ENCODE data around the gene TP53RK.

Gene TP53RK

GRCh38 chr20:46648903-46649649, 40.2 kb downstream of the TP53RK start:
- Histone ChIP-seq H3K4me2 (ENCODE audit: low read depth, low read length) (no peak overlapping the region), H3K79me2 (ENCODE audit: low read length) (no peaks in the 10 kb centered on the region), H3K4me1 (ENCODE audit: low read length) (no peaks in the 10 kb centered on the region), H3K4me3 (ENCODE audit: low read length) (no peak overlapping the region), H3K36me3 (replicated peaks; ENCODE audit: insufficient read depth, low read length) (no peaks in the 10 kb centered on the region), H4K20me1 (ENCODE audit: insufficient read depth, low read length) (no peaks in the 10 kb centered on the region), H3K9ac (ENCODE audit: low read length) (no peak overlapping the region), H3K9me2 (replicated peaks; ENCODE audit: insufficient read depth, low read length) (no peaks in the 10 kb centered on the region), H3K27me3 (replicated peaks; ENCODE audit: insufficient read depth, low read length) (no peaks in the 10 kb centered on the region), H3K27ac (ENCODE audit: low read length) (no peak overlapping the region), H3K9me3 (replicated peaks; ENCODE audit: insufficient read depth, low read length) (no peaks in the 10 kb centered on the region), H3F3A (ENCODE audit: insufficient read depth, low read length) (no peaks in the 10 kb centered on the region), H2AFZ (ENCODE audit: low read length) (no peak overlapping the region)
- TF ChIP-seq CTCF (IDR thresholded peaks at IDR 0.05; ENCODE audit: low read length) (no peak), EZH2phosphoT487 (IDR thresholded peaks at IDR 0.05; ENCODE audit: low read length) (no peak), EZH2 (optimal IDR thresholded peaks at IDR 0.05; ENCODE audit: low read depth, low read length) (no peak)
- DNase-seq = no peak

GRCh38 chr20:46647469-46647868, 41.8 kb downstream of the TP53RK start:
- Histone ChIP-seq H3K4me1 (ENCODE audit: low read length) (no peaks in the 10 kb centered on the region), H3K9me2 (replicated peaks; ENCODE audit: insufficient read depth, low read length) (no peaks in the 10 kb centered on the region), H4K20me1 (ENCODE audit: insufficient read depth, low read length) (no peaks in the 10 kb centered on the region), H2AFZ (ENCODE audit: low read length) (no peak overlapping the region), H3K9ac (ENCODE audit: low read length) (no peak overlapping the region), H3K36me3 (replicated peaks; ENCODE audit: insufficient read depth, low read length) (no peaks in the 10 kb centered on the region), H3K9me3 (replicated peaks; ENCODE audit: insufficient read depth, low read length) (no peaks in the 10 kb centered on the region), H3F3A (ENCODE audit: insufficient read depth, low read length) (no peaks in the 10 kb centered on the region), H3K79me2 (ENCODE audit: low read length) (no peaks in the 10 kb centered on the region), H3K4me3 (ENCODE audit: low read length) (no peak overlapping the region), H3K27ac (ENCODE audit: low read length) (no peak overlapping the region), H3K4me2 (ENCODE audit: low read depth, low read length) (no peak overlapping the region), H3K27me3 (replicated peaks; ENCODE audit: insufficient read depth, low read length) (no peaks in the 10 kb centered on the region)
- no peak for TF ChIP-seq EZH2 (optimal IDR thresholded peaks at IDR 0.05; ENCODE audit: low read depth, low read length)
- TF ChIP-seq CTCF (IDR thresholded peaks at IDR 0.05; ENCODE audit: low read length) = no peak
- TF ChIP-seq EZH2phosphoT487 (IDR thresholded peaks at IDR 0.05; ENCODE audit: low read length) = no peak
- no peak for DNase-seq

GRCh38 chr20:46646659-46647380, 42.4 kb downstream of the TP53RK start:
- Histone ChIP-seq H3K9me2 (replicated peaks; ENCODE audit: insufficient read depth, low read length) (no peaks in the 10 kb centered on the region), H3K27ac (ENCODE audit: low read length) (no peak overlapping the region), H3K9ac (ENCODE audit: low read length) (no peak overlapping the region), H3K79me2 (ENCODE audit: low read length) (no peaks in the 10 kb centered on the region), H4K20me1 (ENCODE audit: insufficient read depth, low read length) (no peaks in the 10 kb centered on the region), H3K4me3 (ENCODE audit: low read length) (no peak overlapping the region), H3K36me3 (replicated peaks; ENCODE audit: insufficient read depth, low read length) (no peaks in the 10 kb centered on the region), H3K4me1 (ENCODE audit: low read length) (no peaks in the 10 kb centered on the region), H3K27me3 (replicated peaks; ENCODE audit: insufficient read depth, low read length) (no peaks in the 10 kb centered on the region), H3F3A (ENCODE audit: insufficient read depth, low read length) (no peaks in the 10 kb centered on the region), H3K9me3 (replicated peaks; ENCODE audit: insufficient read depth, low read length) (no peaks in the 10 kb centered on the region), H2AFZ (ENCODE audit: low read length) (no peak overlapping the region), H3K4me2 (ENCODE audit: low read depth, low read length) (no peak overlapping the region)
- no peak for TF ChIP-seq CTCF (IDR thresholded peaks at IDR 0.05; ENCODE audit: low read length)
- TF ChIP-seq EZH2 (optimal IDR thresholded peaks at IDR 0.05; ENCODE audit: low read depth, low read length) = no peak
- TF ChIP-seq EZH2phosphoT487 (IDR thresholded peaks at IDR 0.05; ENCODE audit: low read length) = no peak
- no peak for DNase-seq
